Measurements from ENCODE around the gene TSEN54. TPM values are rescaled to one million over a fixed set of nuclear protein-coding genes. Genes with fewer than 3 reads are reported as not detected.

The TSEN54 gene
- total RNA-seq, 1 experiment from 2014 or later, result 44.5 TPM

GRCh38 chr17:75506134-75506533 lies 10.2 kb upstream of the TSEN54 start:
- H4K8ac ChIP-seq (replicated peaks; ENCODE audit: insufficient read length, low read depth, low read length), result no peak overlapping the region

More at GRCh38 chr17:75506134-75506533, 10.2 kb upstream of the TSEN54 start:
- Histone ChIP-seq H2AFZ (ENCODE audit: low read length) (no peak overlapping the region), H3T11ph (ENCODE audit: low read length) (no peak overlapping the region), H3K9ac (ENCODE audit: extremely low read depth, insufficient read length, low read length) (no peak overlapping the region), H4K5ac (ENCODE audit: insufficient read length, low read depth, low read length) (no peak overlapping the region), H2BK120ac (ENCODE audit: low read depth, low read length, poor library complexity, severe bottlenecking) (no peak overlapping the region), H3K9me3 (ENCODE audit: control insufficient read depth, low read depth, low read length) (no peaks in the 10 kb centered on the region), H3K56ac (ENCODE audit: insufficient read length, low read depth, low read length) (no peak overlapping the region), H2BK15ac (ENCODE audit: low read depth, low read length) (no peak overlapping the region), H3K27me3 (ENCODE audit: insufficient read depth, low read length) (no peaks in the 10 kb centered on the region), H3K4me1 (ENCODE audit: insufficient read depth, low read length) (no peaks in the 10 kb centered on the region), H2BK12ac (ENCODE audit: insufficient read length, low read depth, low read length) (no peak overlapping the region), H3K4ac (ENCODE audit: low read depth, low read length) (no peak overlapping the region), H3K23me2 (ENCODE audit: insufficient read length, low read depth, low read length, poor library complexity, severe bottlenecking) (no peaks in the 10 kb centered on the region), H3K27ac (ENCODE audit: insufficient read length, low read depth, low read length) (no peak overlapping the region), H3K14ac (ENCODE audit: insufficient read depth, low read length) (no peak overlapping the region), H3K79me2 (ENCODE audit: insufficient read depth, low read length) (no peaks in the 10 kb centered on the region), H2BK20ac (ENCODE audit: low read depth, low read length, poor library complexity, severe bottlenecking) (no peak overlapping the region), H3K23ac (ENCODE audit: insufficient read length, low read depth, low read length) (no peak overlapping the region), H2AK5ac (ENCODE audit: insufficient read length, low read length) (no peak overlapping the region), H4K20me1 (ENCODE audit: control insufficient read depth, insufficient read depth, insufficient read length) (no peaks in the 10 kb centered on the region), H3K18ac (ENCODE audit: insufficient read length, low read depth, low read length) (no peak overlapping the region), H4K91ac (ENCODE audit: insufficient read length, low read depth, low read length) (no peak overlapping the region), H3K79me1 (ENCODE audit: insufficient read depth, low read depth, low read length, poor library complexity, severe bottlenecking) (no peaks in the 10 kb centered on the region), H2BK5ac (ENCODE audit: insufficient read length, low read length) (no peak overlapping the region), H3K4me2 (ENCODE audit: insufficient read depth, insufficient read length, low read length) (no peak overlapping the region)
- no CpG with 5 or more reads among the region's 21 CpGs for WGBS (ENCODE audit: extremely low coverage, insufficient read length, low lambda C conversion rate)
- no peaks in the 10 kb centered on the region for H3K4me1 Mint-ChIP-seq
- DNase-seq, result no peak
- H3K9me3 Mint-ChIP-seq, result no peaks in the 10 kb centered on the region
- H3K36me3 Mint-ChIP-seq (ENCODE audit: insufficient read depth in 1 of 3, low read depth in 3 of 3), result peaks cover 0 to 37% (median 23%) of the 10 kb centered on the region in 3 experiments; a peak in 5 of 7 replicates
- no peak overlapping the region for H3K4me3 Mint-ChIP-seq
- H3K27ac Mint-ChIP-seq, result peak overlapping the region in 1 of 3 experiments; percentile 59; a peak in 1 of 7 replicates
- no peaks in the 10 kb centered on the region for H3K27me3 Mint-ChIP-seq (ENCODE audit: low read depth)
- no peak for TF ChIP-seq CTCF (conservative IDR thresholded peaks at IDR 0.05)

Measured in H9 (cell line).